Pulmonary artery endothelial cell (primary cell): ENCODE data around the gene DET1. TPM values are rescaled to one million over a fixed set of nuclear protein-coding genes. Genes with fewer than 3 reads are reported as not detected.
"Not testable (repeated sequence)": the region's sequence is repeated elsewhere in the genome, so short reads cannot be mapped to it uniquely, and the experiment has no call there.

Experiments
- DNase-seq: peaks from one replicate; pipeline ENCODE4 v3.0.0-alpha.2; 2011; ENCODE audit warnings: low read depth, low spot score
- total RNA-seq: library from RNA; depleted of rRNA; stranded (reverse); fragments of >200 nt; gene quantifications from 2 replicates; pipeline ENCODE4 v1.2.3, GENCODE V29; 2014

The DET1 gene
- total RNA-seq, 1 donor from 2014 or later = 3.5 TPM

- no peak for DNase-seq
These were observed 47.5 kb downstream of the DET1 start for GRCh38 chr15:88498996-88499395.

GRCh38 chr15:88497109-88497765 is 49.2 kb downstream of the DET1 start:
- no peak for DNase-seq

- DNase-seq = no peak
These were observed 52.6 kb downstream of the DET1 start for GRCh38 chr15:88493844-88494243.

GRCh38 chr15:88491158-88491557 is 55.3 kb downstream of the DET1 start:
- no peak for DNase-seq

GRCh38 chr15:88490036-88490435 is 56.4 kb downstream of the DET1 start:
- DNase-seq = no peak

- no peak for DNase-seq
These were observed 57.2 kb downstream of the DET1 start for GRCh38 chr15:88489321-88489720.

- no peak for DNase-seq
These were observed 58.5 kb downstream of the DET1 start for GRCh38 chr15:88487796-88488523.

GRCh38 chr15:88487178-88487795 is 59.2 kb downstream of the DET1 start:
- no peak for DNase-seq

GRCh38 chr15:88484682-88485331 is 61.7 kb downstream of the DET1 start:
- DNase-seq = no peak

GRCh38 chr15:88482263-88482662 is 64.2 kb downstream of the DET1 start:
- DNase-seq = no peak

- no peak for DNase-seq
These were observed 65.5 kb downstream of the DET1 start for GRCh38 chr15:88480981-88481380.

- DNase-seq = no peak
These were observed 67.3 kb downstream of the DET1 start for GRCh38 chr15:88479169-88479568.

GRCh38 chr15:88477904-88478303 is 68.6 kb downstream of the DET1 start:
- DNase-seq = no peak

GRCh38 chr15:88477126-88477525 is 69.4 kb downstream of the DET1 start:
- no peak for DNase-seq

GRCh38 chr15:88476635-88477060 is 69.8 kb downstream of the DET1 start:
- DNase-seq = no peak

GRCh38 chr15:88473661-88474293 is 72.7 kb downstream of the DET1 start:
- DNase-seq = not testable (repeated sequence)

GRCh38 chr15:88472225-88472624 is 74.3 kb downstream of the DET1 start:
- no peak for DNase-seq

- DNase-seq = no peak
These were observed 75.7 kb downstream of the DET1 start for GRCh38 chr15:88470625-88471372.

- DNase-seq = no peak
These were observed 77.2 kb downstream of the DET1 start for GRCh38 chr15:88469321-88469720.

- DNase-seq = not testable (repeated sequence)
These were observed 77.8 kb downstream of the DET1 start for GRCh38 chr15:88468721-88469120.
